Measurements from ENCODE around the gene TAS2R60.
"Not testable (repeated sequence)": the region's sequence is repeated elsewhere in the genome, so short reads cannot be mapped to it uniquely, and the experiment has no call there.

The TAS2R60 gene

GRCh38 chr7:143405173-143406001, 37.9 kb upstream of the TAS2R60 start:
- H2AFZ ChIP-seq (ENCODE audit: low read depth, low read length): no peak overlapping the region
- H3K4me3 ChIP-seq (ENCODE audit: low read length): no peak overlapping the region
- peaks cover 12% of the 10 kb centered on the region for H3K4me1 ChIP-seq (ENCODE audit: insufficient read depth, low read length)
- H3K27me3 ChIP-seq (ENCODE audit: insufficient read depth, low read length): no peaks in the 10 kb centered on the region
- H3K9me3 ChIP-seq (ENCODE audit: low read length): no peaks in the 10 kb centered on the region
- H3K36me3 ChIP-seq (ENCODE audit: insufficient read depth, low read length): no peaks in the 10 kb centered on the region

GRCh38 chr7:143406002-143406357, 37.3 kb upstream of the TAS2R60 start:
- Histone ChIP-seq H3K4me3 (ENCODE audit: low read length) (no peak overlapping the region), H2AFZ (ENCODE audit: low read depth, low read length) (no peak overlapping the region), H3K4me1 (ENCODE audit: insufficient read depth, low read length) (peaks cover 16% of the 10 kb centered on the region), H3K36me3 (ENCODE audit: insufficient read depth, low read length) (no peaks in the 10 kb centered on the region), H3K27me3 (ENCODE audit: insufficient read depth, low read length) (no peaks in the 10 kb centered on the region), H3K9me3 (ENCODE audit: low read length) (no peaks in the 10 kb centered on the region)

GRCh38 chr7:143407287-143408251, 35.7 kb upstream of the TAS2R60 start:
- H3K4me3 ChIP-seq (ENCODE audit: low read length): no peak overlapping the region
- H3K4me1 ChIP-seq (ENCODE audit: insufficient read depth, low read length): peaks cover 16% of the 10 kb centered on the region

GRCh38 chr7:143408252-143408685, 35.0 kb upstream of the TAS2R60 start:
- Histone ChIP-seq H3K9me3 (ENCODE audit: low read length) (no peaks in the 10 kb centered on the region), H2AFZ (ENCODE audit: low read depth, low read length) (no peak overlapping the region), H3K36me3 (ENCODE audit: insufficient read depth, low read length) (no peaks in the 10 kb centered on the region), H3K4me1 (ENCODE audit: insufficient read depth, low read length) (peaks cover 16% of the 10 kb centered on the region), H3K4me3 (ENCODE audit: low read length) (no peak overlapping the region), H3K27me3 (ENCODE audit: insufficient read depth, low read length) (no peaks in the 10 kb centered on the region)

More at GRCh38 chr7:143407287-143408251, 35.7 kb upstream of the TAS2R60 start:
- Histone ChIP-seq H3K27me3 (ENCODE audit: insufficient read depth, low read length) (no peaks in the 10 kb centered on the region), H3K36me3 (ENCODE audit: insufficient read depth, low read length) (no peaks in the 10 kb centered on the region), H2AFZ (ENCODE audit: low read depth, low read length) (no peak overlapping the region), H3K9me3 (ENCODE audit: low read length) (no peaks in the 10 kb centered on the region)

GRCh38 chr7:143408686-143409561, 34.3 kb upstream of the TAS2R60 start, which contains the start of gene EPHA1:
Gene EPHA1 (minus strand): TSS chr7:143408856. CDS start chr7:143408805, 51 bp downstream.
- Histone ChIP-seq H3K27me3 (ENCODE audit: insufficient read depth, low read length) (no peaks in the 10 kb centered on the region), H2AFZ (ENCODE audit: low read depth, low read length) (no peak within 1 kb of the TSS), H3K4me3 (ENCODE audit: low read length) (no peak within 1 kb of the TSS), H3K9me3 (ENCODE audit: low read length) (no peaks in the 10 kb centered on the region), H3K36me3 (ENCODE audit: insufficient read depth, low read length) (no peaks in the 10 kb centered on the region), H3K4me1 (ENCODE audit: insufficient read depth, low read length) (peaks cover 16% of the 10 kb centered on the region)

- no peak overlapping the region for H3K4me3 ChIP-seq (ENCODE audit: low read length)
- peaks cover 14% of the 10 kb centered on the region for H3K4me1 ChIP-seq (ENCODE audit: insufficient read depth, low read length)
- no peak overlapping the region for H2AFZ ChIP-seq (ENCODE audit: low read depth, low read length)
- H3K9me3 ChIP-seq (ENCODE audit: low read length): no peaks in the 10 kb centered on the region
- no peaks in the 10 kb centered on the region for H3K27me3 ChIP-seq (ENCODE audit: insufficient read depth, low read length)
- no peaks in the 10 kb centered on the region for H3K36me3 ChIP-seq (ENCODE audit: insufficient read depth, low read length)
Measured at GRCh38 chr7:143410521-143411004, 32.7 kb upstream of the TAS2R60 start.

- H3K4me1 ChIP-seq (ENCODE audit: insufficient read depth, low read length): peaks cover 8% of the 10 kb centered on the region
- H3K9me3 ChIP-seq (ENCODE audit: low read length): no peaks in the 10 kb centered on the region
- H2AFZ ChIP-seq (ENCODE audit: low read depth, low read length): no peak overlapping the region
- no peak overlapping the region for H3K4me3 ChIP-seq (ENCODE audit: low read length)
- no peaks in the 10 kb centered on the region for H3K36me3 ChIP-seq (ENCODE audit: insufficient read depth, low read length)
- H3K27me3 ChIP-seq (ENCODE audit: insufficient read depth, low read length): no peaks in the 10 kb centered on the region
Measured at GRCh38 chr7:143411976-143412708, 31.1 kb upstream of the TAS2R60 start.

- Histone ChIP-seq H3K36me3 (ENCODE audit: insufficient read depth, low read length) (no peaks in the 10 kb centered on the region), H3K4me3 (ENCODE audit: low read length) (no peak overlapping the region), H3K27me3 (ENCODE audit: insufficient read depth, low read length) (no peaks in the 10 kb centered on the region), H3K9me3 (ENCODE audit: low read length) (no peaks in the 10 kb centered on the region), H2AFZ (ENCODE audit: low read depth, low read length) (no peak overlapping the region), H3K4me1 (ENCODE audit: insufficient read depth, low read length) (peaks cover 8% of the 10 kb centered on the region)
Measured at GRCh38 chr7:143413123-143413522, 30.1 kb upstream of the TAS2R60 start.

GRCh38 chr7:143415209-143415608, 28.0 kb upstream of the TAS2R60 start:
- not testable (repeated sequence) for H3K4me3 ChIP-seq (ENCODE audit: low read length)

GRCh38 chr7:143415742-143416397, 27.4 kb upstream of the TAS2R60 start:
- Histone ChIP-seq H3K9me3 (ENCODE audit: low read length) (no peaks in the 10 kb centered on the region), H3K4me1 (ENCODE audit: insufficient read depth, low read length) (no peaks in the 10 kb centered on the region), H3K36me3 (ENCODE audit: insufficient read depth, low read length) (no peaks in the 10 kb centered on the region), H3K27me3 (ENCODE audit: insufficient read depth, low read length) (peaks cover 4% of the 10 kb centered on the region), H2AFZ (ENCODE audit: low read depth, low read length) (no peak overlapping the region), H3K4me3 (ENCODE audit: low read length) (no peak overlapping the region)

More at GRCh38 chr7:143415209-143415608, 28.0 kb upstream of the TAS2R60 start:
- not testable (repeated sequence) for H3K9me3 ChIP-seq (ENCODE audit: low read length); H2AFZ ChIP-seq (ENCODE audit: low read depth, low read length); H3K36me3 ChIP-seq (ENCODE audit: insufficient read depth, low read length); H3K4me1 ChIP-seq (ENCODE audit: insufficient read depth, low read length); H3K27me3 ChIP-seq (ENCODE audit: insufficient read depth, low read length)

- Histone ChIP-seq H3K4me3 (ENCODE audit: low read length) (no peak overlapping the region), H3K27me3 (ENCODE audit: insufficient read depth, low read length) (peaks cover 4% of the 10 kb centered on the region), H3K36me3 (ENCODE audit: insufficient read depth, low read length) (no peaks in the 10 kb centered on the region), H3K4me1 (ENCODE audit: insufficient read depth, low read length) (no peaks in the 10 kb centered on the region), H2AFZ (ENCODE audit: low read depth, low read length) (no peak overlapping the region), H3K9me3 (ENCODE audit: low read length) (no peaks in the 10 kb centered on the region)
Measured at GRCh38 chr7:143416565-143417149, 26.6 kb upstream of the TAS2R60 start.
